BLaER1 (cell line): ENCODE results near the gene ASGR2.
"Not testable (repeated sequence)": the region's sequence is repeated elsewhere in the genome, so short reads cannot be mapped to it uniquely, and the experiment has no call there.

Source experiments
- H3K27ac ChIP-seq: shearing (Covaris generic); formaldehyde crosslinking; 2 replicates; pipeline ENCODE4 v1.8.1; 2022
- H3K27me3 ChIP-seq: shearing (Covaris generic); formaldehyde crosslinking; 2 replicates; pipeline ENCODE4 v1.8.1; 2022
- H3K36me3 ChIP-seq: shearing (Covaris generic); formaldehyde crosslinking; 2 replicates; pipeline ENCODE4 v1.8.1; 2022
- H3K4me1 ChIP-seq: shearing (Covaris generic); formaldehyde crosslinking; 2 replicates; pipeline ENCODE4 v1.8.1; 2022
- H3K4me2 ChIP-seq: shearing (Covaris generic); formaldehyde crosslinking; 2 replicates; pipeline ENCODE4 v1.8.1; 2022
- H3K4me3 ChIP-seq: shearing (Covaris generic); formaldehyde crosslinking; 2 replicates; pipeline ENCODE4 v1.8.1; 2022
- H3K9ac ChIP-seq: shearing (Covaris generic); formaldehyde crosslinking; 2 replicates; pipeline ENCODE4 v1.8.1; 2022
- H3K9me3 ChIP-seq: shearing (Covaris generic); formaldehyde crosslinking; 2 replicates; pipeline ENCODE4 v1.8.1; 2022
- H4K20me1 ChIP-seq: shearing (Covaris generic); formaldehyde crosslinking; 2 replicates; pipeline ENCODE4 v1.8.1; 2022
- Cebpa-rat ChIP-seq: shearing (Covaris generic); IDR thresholded peaks from 2 replicates; pipeline ENCODE4 v1.8.1; 2022

Gene ASGR2

DNA sequence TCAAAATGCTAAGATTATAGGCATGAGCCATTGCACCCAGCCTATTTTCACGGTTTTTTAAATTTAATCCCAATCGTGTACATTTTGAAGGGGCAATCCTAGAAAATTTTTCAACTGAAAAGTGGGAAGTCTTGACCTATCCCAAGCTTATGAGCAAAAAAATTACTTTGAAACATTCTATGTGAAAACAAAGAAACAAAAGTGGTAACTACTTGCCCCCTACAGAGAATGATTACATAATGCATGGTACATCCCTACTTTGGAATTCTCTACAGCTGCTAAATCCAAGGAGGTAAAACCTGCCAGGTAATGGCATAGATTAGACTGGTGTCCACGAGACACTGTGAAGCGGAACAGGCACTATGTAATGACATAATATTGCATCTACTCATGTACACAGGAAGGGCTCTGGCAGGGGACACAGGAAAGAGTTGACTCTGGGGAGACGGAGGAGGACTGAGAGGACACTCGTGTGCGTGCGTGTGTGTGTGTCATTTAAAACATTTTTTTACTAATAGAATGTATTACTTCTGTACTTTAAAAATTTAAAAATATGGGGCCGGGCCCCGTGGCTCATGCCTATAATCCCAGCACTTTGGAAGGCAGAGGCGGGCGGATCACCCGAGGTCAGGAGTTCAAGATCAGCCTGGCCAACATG is 15.7 kb downstream of the ASGR2 start:
- no peaks in the 10 kb centered on the region for H3K9me3 ChIP-seq
- H3K27me3 ChIP-seq = no peaks in the 10 kb centered on the region
- H3K4me2 ChIP-seq = no peak overlapping the region; the same call in 1 of the 2 replicates
- no peak overlapping the region for H3K9ac ChIP-seq
- H3K4me1 ChIP-seq = peaks cover 54% of the 10 kb centered on the region
- no peak overlapping the region for H3K4me3 ChIP-seq
- H4K20me1 ChIP-seq = no peaks in the 10 kb centered on the region
- H3K36me3 ChIP-seq = no peaks in the 10 kb centered on the region
- no peak for TF ChIP-seq Cebpa-rat
- H3K27ac ChIP-seq = no peak overlapping the region

- no peak overlapping the region for H3K4me2 ChIP-seq
- no peaks in the 10 kb centered on the region for H3K27me3 ChIP-seq
- no peaks in the 10 kb centered on the region for H3K36me3 ChIP-seq
- H3K9ac ChIP-seq = no peak overlapping the region
- H3K9me3 ChIP-seq = no peaks in the 10 kb centered on the region
- TF ChIP-seq Cebpa-rat = no peak
- H4K20me1 ChIP-seq = no peaks in the 10 kb centered on the region
- H3K4me3 ChIP-seq = no peak overlapping the region
- H3K27ac ChIP-seq = no peak overlapping the region
- peaks cover 58% of the 10 kb centered on the region for H3K4me1 ChIP-seq
These were observed 16.7 kb downstream of the ASGR2 start for GRCh38 chr17:7097940-7098339.

DNA sequence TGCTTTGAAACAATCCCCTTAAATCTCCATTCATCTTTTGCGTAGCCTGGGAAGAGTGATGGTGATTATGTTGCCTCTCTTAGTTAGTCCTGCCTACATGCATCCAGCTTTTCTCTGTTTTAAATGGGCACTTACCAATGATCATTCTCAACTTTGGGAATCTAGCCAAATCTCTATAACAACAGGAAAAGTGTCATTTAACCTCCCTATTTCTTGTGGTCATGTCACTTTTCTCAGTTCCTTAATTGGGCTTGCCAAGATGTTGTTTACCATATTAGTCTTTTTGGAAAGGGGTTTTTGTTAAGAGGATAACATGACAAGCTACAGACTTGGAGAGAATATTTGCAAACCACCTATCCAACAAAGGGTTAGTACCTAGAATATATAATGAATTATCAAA is 19.0 kb downstream of the ASGR2 start:
- Histone ChIP-seq H3K36me3 (no peaks in the 10 kb centered on the region), H3K9ac (no peak overlapping the region), H3K4me1 (peaks cover 55% of the 10 kb centered on the region), H4K20me1 (no peaks in the 10 kb centered on the region), H3K4me2 (peak overlapping the region; percentile 74), H3K9me3 (no peaks in the 10 kb centered on the region), H3K4me3 (no peak overlapping the region), H3K27me3 (no peaks in the 10 kb centered on the region), H3K27ac (no peak overlapping the region)
- no peak for TF ChIP-seq Cebpa-rat

DNA sequence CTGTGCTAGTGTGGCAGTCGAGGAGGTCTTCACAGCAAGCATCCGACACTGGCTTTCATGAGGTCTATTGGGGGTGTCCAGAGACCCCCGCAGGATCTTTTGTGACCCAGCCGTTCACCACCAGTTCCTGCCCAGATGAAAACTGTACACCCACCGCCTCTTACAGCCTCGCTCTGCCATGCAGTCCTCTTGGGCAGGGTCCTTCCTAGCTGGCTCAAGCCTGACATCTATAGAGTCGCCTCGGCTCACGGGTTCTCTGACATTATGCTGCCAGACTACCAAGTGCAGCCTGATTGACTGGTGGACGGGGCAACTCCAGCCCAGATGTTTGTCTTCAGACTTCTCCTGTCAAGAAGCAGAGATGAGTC is 20.0 kb downstream of the ASGR2 start:
- no peak for TF ChIP-seq Cebpa-rat
- peaks cover 3% of the 10 kb centered on the region; the same call in 1 of the 2 replicates for H3K9me3 ChIP-seq
- no peaks in the 10 kb centered on the region for H3K27me3 ChIP-seq
- peak overlapping the region; percentile 74 for H3K4me2 ChIP-seq
- no peaks in the 10 kb centered on the region for H4K20me1 ChIP-seq
- no peaks in the 10 kb centered on the region for H3K36me3 ChIP-seq
- no peak overlapping the region; the same call in 1 of the 2 replicates for H3K4me3 ChIP-seq
- H3K4me1 ChIP-seq = peaks cover 45% of the 10 kb centered on the region
- H3K9ac ChIP-seq = no peak overlapping the region
- H3K27ac ChIP-seq = no peak overlapping the region

DNA sequence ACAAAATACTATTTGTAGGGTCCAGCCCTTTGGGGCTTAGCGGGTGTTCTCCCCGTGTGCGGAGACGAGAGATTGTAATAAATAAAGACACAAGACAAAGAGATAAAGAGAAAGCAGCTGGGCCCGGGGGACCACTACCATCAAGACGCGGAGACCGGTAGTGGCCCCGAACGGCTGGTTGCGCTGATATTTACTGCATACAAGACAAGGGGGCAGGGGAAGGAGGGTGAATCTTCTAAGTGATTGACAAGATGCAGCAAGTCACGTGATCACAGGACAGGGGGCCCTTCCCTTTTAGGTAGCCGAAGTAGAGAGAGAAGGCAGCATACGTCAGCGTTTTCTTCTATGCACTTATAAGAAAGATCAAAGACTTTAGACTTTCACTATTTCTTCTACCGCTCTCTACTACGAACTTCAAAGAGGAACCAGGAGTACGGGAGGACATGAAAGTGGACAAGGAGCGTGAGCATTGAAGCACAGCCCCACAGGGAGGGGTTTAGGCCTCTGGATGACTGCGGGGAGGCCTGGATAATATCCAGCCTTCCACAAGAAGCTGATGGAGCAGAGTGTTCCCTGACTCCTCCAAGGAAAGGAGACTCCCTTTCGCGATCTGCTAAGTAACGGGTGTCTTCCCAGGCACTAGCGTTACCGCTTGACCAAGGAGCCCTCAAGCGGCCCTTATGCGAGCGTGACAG is 23.2 kb downstream of the ASGR2 start:
- H3K27ac ChIP-seq, H3K27me3 ChIP-seq, H3K9ac ChIP-seq, H4K20me1 ChIP-seq, H3K9me3 ChIP-seq, H3K36me3 ChIP-seq, H3K4me2 ChIP-seq, H3K4me3 ChIP-seq: not testable (repeated sequence)
- H3K4me1 ChIP-seq = peaks cover 30% of the 10 kb centered on the region

GRCh38 chr17:7089570-7089969 is 25.1 kb downstream of the ASGR2 start:
- H3K4me3 ChIP-seq, H3K9ac ChIP-seq, H3K36me3 ChIP-seq, H4K20me1 ChIP-seq, H3K27me3 ChIP-seq, H3K4me2 ChIP-seq, H3K27ac ChIP-seq, H3K9me3 ChIP-seq: not testable (repeated sequence)
- peaks cover 11% of the 10 kb centered on the region for H3K4me1 ChIP-seq

DNA sequence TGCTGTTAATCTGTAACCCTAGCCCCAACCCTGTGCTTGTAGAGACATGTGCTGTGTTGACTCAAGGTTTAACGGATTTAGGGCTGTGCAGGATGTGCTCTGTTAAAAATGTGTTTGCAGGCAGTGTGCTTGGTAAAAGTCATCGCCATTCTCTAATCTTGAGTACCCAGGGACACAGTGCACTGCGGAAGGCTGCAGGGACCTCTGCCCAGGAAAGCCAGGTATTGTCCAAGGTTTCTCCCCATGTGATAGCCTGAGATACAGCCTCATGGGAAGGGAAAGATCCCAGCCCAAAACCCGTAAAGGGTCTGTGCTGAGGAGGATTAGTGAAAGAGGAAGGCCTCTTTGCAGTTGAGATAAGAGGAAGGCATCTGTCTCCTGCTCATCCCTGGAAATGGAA is 26.2 kb downstream of the ASGR2 start:
- not testable (repeated sequence) for H3K4me2 ChIP-seq, H3K9ac ChIP-seq, H3K9me3 ChIP-seq, H4K20me1 ChIP-seq, H3K36me3 ChIP-seq, H3K27me3 ChIP-seq, H3K4me1 ChIP-seq, H3K27ac ChIP-seq, H3K4me3 ChIP-seq

GRCh38 chr17:7084088-7084487 is 30.5 kb downstream of the ASGR2 start:
- no peaks in the 10 kb centered on the region for H3K36me3 ChIP-seq

DNA sequence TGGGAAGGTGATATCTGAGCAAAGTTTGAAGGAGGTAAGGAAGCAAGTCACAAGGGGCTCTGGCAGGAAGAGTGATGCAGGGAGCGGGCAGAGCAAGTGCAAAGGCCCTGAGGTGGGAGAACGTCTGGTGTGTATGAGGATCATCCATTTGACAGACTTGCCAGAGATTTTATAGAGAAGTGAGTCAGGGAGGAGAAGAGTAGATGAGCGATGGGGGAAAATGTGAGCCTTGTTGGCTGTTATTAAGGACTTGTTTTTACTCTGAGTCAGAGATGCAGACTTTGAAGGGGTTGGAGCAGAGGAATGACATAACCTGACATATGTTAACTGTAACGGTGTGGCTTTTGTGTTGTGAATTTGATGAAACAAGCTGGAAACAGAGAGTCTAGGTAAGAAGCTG is 31.0 kb downstream of the ASGR2 start:
- no peaks in the 10 kb centered on the region for H4K20me1 ChIP-seq
- no peak overlapping the region for H3K9ac ChIP-seq
- no peak overlapping the region for H3K27ac ChIP-seq
- H3K36me3 ChIP-seq = no peaks in the 10 kb centered on the region
- no peak overlapping the region for H3K4me3 ChIP-seq
- H3K27me3 ChIP-seq = no peaks in the 10 kb centered on the region
- peaks cover 6% of the 10 kb centered on the region for H3K4me1 ChIP-seq
- no peak for TF ChIP-seq Cebpa-rat
- no peaks in the 10 kb centered on the region for H3K9me3 ChIP-seq
- H3K4me2 ChIP-seq = no peak overlapping the region

More at GRCh38 chr17:7084088-7084487, 30.5 kb downstream of the ASGR2 start:
- Histone ChIP-seq H3K27ac (no peak overlapping the region), H3K4me3 (no peak overlapping the region), H3K27me3 (no peaks in the 10 kb centered on the region), H3K9ac (no peak overlapping the region), H3K9me3 (no peaks in the 10 kb centered on the region), H3K4me1 (peaks cover 6% of the 10 kb centered on the region), H4K20me1 (no peaks in the 10 kb centered on the region), H3K4me2 (no peak overlapping the region)
- no peak for TF ChIP-seq Cebpa-rat

- H3K9me3 ChIP-seq = no peaks in the 10 kb centered on the region
- no peak overlapping the region for H3K4me3 ChIP-seq
- no peak overlapping the region for H3K9ac ChIP-seq
- TF ChIP-seq Cebpa-rat = no peak
- H3K4me1 ChIP-seq = peaks cover 6% of the 10 kb centered on the region
- no peak overlapping the region for H3K27ac ChIP-seq
- no peaks in the 10 kb centered on the region for H3K27me3 ChIP-seq
- H3K36me3 ChIP-seq = no peaks in the 10 kb centered on the region
- H4K20me1 ChIP-seq = no peaks in the 10 kb centered on the region
- no peak overlapping the region; the same call in 1 of the 2 replicates for H3K4me2 ChIP-seq
These were observed 33.1 kb downstream of the ASGR2 start for GRCh38 chr17:7081341-7082062.
